ENCODE results near the gene SPG11.
A peak's percentile ranks its signal among the peaks of the same experiment; 100 is the strongest.
"Not testable (repeated sequence)": the region's sequence is repeated elsewhere in the genome, so short reads cannot be mapped to it uniquely, and the experiment has no call there.

SPG11 gene

GRCh38 chr15:44663410-44664308 lies at the start of gene SPG11:
Gene SPG11 (minus strand): TSS chr15:44663662. CDS start chr15:44663647, 15 bp downstream.
- DNase-seq = peak; percentile 66

- DNase-seq = peak; percentile 55
Observed at GRCh38 chr15:44712346-44713005, 49.0 kb upstream of the SPG11 start.

GRCh38 chr15:44711743-44712345 lies 48.4 kb upstream of the SPG11 start:
- DNase-seq = no peak

GRCh38 chr15:44711096-44711742 lies 47.8 kb upstream of the SPG11 start, which contains the start of the genes B2M and PATL2:
Gene B2M (plus strand): TSS chr15:44711517. CDS start chr15:44711547, 30 bp downstream.
Gene PATL2 (minus strand): TSS chr15:44711323. CDS start chr15:44676490, 34,833 bp downstream.
- peak; percentile 53 for DNase-seq

GRCh38 chr15:44710236-44711095 lies 47.0 kb upstream of the SPG11 start:
- DNase-seq = no peak

- DNase-seq = no peak
Observed at GRCh38 chr15:44706946-44707636, 43.6 kb upstream of the SPG11 start.

- no peak for DNase-seq
Observed at GRCh38 chr15:44706401-44706800, 42.9 kb upstream of the SPG11 start.

GRCh38 chr15:44705986-44706385 lies 42.5 kb upstream of the SPG11 start:
- no peak for DNase-seq

- DNase-seq = not testable (repeated sequence)
Observed at GRCh38 chr15:44700676-44701075, 37.2 kb upstream of the SPG11 start.

- no peak for DNase-seq
Observed at GRCh38 chr15:44698641-44699040, 35.2 kb upstream of the SPG11 start.

- DNase-seq = no peak
Observed at GRCh38 chr15:44697014-44697413, 33.6 kb upstream of the SPG11 start.

GRCh38 chr15:44695294-44695693 lies 31.8 kb upstream of the SPG11 start:
- DNase-seq = no peak

GRCh38 chr15:44694416-44694815 lies 31.0 kb upstream of the SPG11 start:
- no peak for DNase-seq

GRCh38 chr15:44692659-44693058 lies 29.2 kb upstream of the SPG11 start:
- no peak for DNase-seq

- DNase-seq = not testable (repeated sequence)
Observed at GRCh38 chr15:44690245-44690644, 26.8 kb upstream of the SPG11 start.

GRCh38 chr15:44689318-44689717 lies 25.9 kb upstream of the SPG11 start:
- DNase-seq = not testable (repeated sequence)

GRCh38 chr15:44682809-44683682 lies 19.6 kb upstream of the SPG11 start:
- peak; percentile 1 for DNase-seq

GRCh38 chr15:44682211-44682610 lies 18.7 kb upstream of the SPG11 start:
- DNase-seq = no peak

- DNase-seq = no peak
Observed at GRCh38 chr15:44676676-44677075, 13.2 kb upstream of the SPG11 start.

- DNase-seq = no peak
Observed at GRCh38 chr15:44675911-44676310, 12.4 kb upstream of the SPG11 start.
